ENCODE results near the gene VGF.

The VGF gene

DNA sequence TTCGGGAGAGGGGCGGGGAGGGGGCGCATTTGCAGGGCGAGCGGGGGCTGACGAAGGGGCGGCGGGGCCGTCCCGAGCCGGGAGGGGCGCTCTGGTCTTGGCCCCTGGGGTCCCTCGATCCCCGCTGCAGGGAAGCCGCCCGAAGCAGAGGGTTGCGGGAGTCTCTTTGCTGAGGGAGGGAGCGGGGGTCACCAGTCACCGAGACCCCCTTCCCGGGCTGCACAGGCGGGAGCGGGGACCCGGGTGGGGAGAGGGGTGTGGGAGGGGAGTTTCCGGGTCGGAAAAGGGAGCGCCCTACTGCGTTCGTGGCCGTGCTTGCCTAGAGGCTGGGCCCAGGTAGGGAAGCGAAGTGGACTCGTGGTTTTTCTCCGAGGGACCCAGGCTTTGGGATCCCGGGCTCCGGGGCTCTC is 10.7 kb downstream of the VGF start (continued):
- TF ChIP-seq, protein P1, sequence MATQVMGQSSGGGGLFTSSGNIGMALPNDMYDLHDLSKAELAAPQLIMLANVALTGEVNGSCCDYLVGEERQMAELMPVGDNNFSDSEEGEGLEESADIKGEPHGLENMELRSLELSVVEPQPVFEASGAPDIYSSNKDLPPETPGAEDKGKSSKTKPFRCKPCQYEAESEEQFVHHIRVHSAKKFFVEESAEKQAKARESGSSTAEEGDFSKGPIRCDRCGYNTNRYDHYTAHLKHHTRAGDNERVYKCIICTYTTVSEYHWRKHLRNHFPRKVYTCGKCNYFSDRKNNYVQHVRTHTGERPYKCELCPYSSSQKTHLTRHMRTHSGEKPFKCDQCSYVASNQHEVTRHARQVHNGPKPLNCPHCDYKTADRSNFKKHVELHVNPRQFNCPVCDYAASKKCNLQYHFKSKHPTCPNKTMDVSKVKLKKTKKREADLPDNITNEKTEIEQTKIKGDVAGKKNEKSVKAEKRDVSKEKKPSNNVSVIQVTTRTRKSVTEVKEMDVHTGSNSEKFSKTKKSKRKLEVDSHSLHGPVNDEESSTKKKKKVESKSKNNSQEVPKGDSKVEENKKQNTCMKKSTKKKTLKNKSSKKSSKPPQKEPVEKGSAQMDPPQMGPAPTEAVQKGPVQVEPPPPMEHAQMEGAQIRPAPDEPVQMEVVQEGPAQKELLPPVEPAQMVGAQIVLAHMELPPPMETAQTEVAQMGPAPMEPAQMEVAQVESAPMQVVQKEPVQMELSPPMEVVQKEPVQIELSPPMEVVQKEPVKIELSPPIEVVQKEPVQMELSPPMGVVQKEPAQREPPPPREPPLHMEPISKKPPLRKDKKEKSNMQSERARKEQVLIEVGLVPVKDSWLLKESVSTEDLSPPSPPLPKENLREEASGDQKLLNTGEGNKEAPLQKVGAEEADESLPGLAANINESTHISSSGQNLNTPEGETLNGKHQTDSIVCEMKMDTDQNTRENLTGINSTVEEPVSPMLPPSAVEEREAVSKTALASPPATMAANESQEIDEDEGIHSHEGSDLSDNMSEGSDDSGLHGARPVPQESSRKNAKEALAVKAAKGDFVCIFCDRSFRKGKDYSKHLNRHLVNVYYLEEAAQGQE (tag by site-specific recombination; IDR thresholded peaks at IDR 0.05) = no peak
- no peak for TF ChIP-seq GFI1B (tag by site-specific recombination; IDR thresholded peaks at IDR 0.05)
- TF ChIP-seq, protein P2, sequence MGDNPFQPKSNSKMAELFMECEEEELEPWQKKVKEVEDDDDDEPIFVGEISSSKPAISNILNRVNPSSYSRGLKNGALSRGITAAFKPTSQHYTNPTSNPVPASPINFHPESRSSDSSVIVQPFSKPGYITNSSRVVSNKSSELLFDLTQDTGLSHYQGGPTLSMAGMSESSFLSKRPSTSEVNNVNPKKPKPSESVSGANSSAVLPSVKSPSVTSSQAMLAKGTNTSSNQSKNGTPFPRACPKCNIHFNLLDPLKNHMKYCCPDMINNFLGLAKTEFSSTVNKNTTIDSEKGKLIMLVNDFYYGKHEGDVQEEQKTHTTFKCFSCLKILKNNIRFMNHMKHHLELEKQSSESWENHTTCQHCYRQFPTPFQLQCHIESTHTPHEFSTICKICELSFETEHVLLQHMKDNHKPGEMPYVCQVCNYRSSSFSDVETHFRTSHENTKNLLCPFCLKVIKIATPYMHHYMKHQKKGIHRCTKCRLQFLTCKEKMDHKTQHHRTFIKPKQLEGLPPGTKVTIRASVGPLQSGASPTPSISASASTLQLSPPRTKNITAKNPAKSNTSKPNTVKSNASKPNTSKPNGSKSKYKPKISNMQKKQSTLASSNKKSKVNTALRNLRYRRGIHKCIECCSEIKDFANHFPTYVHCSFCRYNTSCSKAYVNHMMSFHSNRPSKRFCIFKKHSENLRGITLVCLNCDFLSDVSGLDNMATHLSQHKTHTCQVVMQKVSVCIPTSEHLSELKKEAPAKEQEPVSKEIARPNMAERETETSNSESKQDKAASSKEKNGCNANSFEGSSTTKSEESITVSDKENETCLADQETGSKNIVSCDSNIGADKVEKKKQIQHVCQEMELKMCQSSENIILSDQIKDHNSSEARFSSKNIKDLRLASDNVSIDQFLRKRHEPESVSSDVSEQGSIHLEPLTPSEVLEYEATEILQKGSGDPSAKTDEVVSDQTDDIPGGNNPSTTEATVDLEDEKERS (tag by site-specific recombination; IDR thresholded peaks at IDR 0.05) = no peak
- no peak for TF ChIP-seq ZNF785 (tag by site-specific recombination; IDR thresholded peaks at IDR 0.05)
- no peak for TF ChIP-seq ZNF629 (tag by site-specific recombination; IDR thresholded peaks at IDR 0.05)
- TF ChIP-seq, protein P3, sequence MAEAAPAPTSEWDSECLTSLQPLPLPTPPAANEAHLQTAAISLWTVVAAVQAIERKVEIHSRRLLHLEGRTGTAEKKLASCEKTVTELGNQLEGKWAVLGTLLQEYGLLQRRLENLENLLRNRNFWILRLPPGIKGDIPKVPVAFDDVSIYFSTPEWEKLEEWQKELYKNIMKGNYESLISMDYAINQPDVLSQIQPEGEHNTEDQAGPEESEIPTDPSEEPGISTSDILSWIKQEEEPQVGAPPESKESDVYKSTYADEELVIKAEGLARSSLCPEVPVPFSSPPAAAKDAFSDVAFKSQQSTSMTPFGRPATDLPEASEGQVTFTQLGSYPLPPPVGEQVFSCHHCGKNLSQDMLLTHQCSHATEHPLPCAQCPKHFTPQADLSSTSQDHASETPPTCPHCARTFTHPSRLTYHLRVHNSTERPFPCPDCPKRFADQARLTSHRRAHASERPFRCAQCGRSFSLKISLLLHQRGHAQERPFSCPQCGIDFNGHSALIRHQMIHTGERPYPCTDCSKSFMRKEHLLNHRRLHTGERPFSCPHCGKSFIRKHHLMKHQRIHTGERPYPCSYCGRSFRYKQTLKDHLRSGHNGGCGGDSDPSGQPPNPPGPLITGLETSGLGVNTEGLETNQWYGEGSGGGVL (tag by site-specific recombination; IDR thresholded peaks at IDR 0.05) = peak; percentile 75
- TF ChIP-seq ZNF791 (tag by site-specific recombination; IDR thresholded peaks at IDR 0.05) = no peak
- TF ChIP-seq ZFHX2 (tag by site-specific recombination; conservative IDR thresholded peaks at IDR 0.05) = no peak
- no peak for TF ChIP-seq YY2 (tag by site-specific recombination; IDR thresholded peaks at IDR 0.05)
- TF ChIP-seq, protein P4, sequence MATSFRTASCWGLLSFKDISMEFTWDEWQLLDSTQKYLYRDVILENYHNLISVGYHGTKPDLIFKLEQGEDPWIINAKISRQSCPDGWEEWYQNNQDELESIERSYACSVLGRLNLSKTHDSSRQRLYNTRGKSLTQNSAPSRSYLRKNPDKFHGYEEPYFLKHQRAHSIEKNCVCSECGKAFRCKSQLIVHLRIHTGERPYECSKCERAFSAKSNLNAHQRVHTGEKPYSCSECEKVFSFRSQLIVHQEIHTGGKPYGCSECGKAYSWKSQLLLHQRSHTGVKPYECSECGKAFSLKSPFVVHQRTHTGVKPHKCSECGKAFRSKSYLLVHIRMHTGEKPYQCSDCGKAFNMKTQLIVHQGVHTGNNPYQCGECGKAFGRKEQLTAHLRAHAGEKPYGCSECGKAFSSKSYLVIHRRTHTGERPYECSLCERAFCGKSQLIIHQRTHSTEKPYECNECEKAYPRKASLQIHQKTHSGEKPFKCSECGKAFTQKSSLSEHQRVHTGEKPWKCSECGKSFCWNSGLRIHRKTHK (tag by site-specific recombination; IDR thresholded peaks at IDR 0.05) = no peak
- 0 out of 2 replicates have a peak, but pooled peaks have one; percentile 10 for TF ChIP-seq KLF7 (tag by site-specific recombination; IDR thresholded peaks at IDR 0.05; ENCODE audit: borderline replicate concordance)
- no peak for TF ChIP-seq ZNF292 (tag by site-specific recombination; IDR thresholded peaks at IDR 0.05; ENCODE audit: borderline replicate concordance, low read depth)
- TF ChIP-seq, protein P5, sequence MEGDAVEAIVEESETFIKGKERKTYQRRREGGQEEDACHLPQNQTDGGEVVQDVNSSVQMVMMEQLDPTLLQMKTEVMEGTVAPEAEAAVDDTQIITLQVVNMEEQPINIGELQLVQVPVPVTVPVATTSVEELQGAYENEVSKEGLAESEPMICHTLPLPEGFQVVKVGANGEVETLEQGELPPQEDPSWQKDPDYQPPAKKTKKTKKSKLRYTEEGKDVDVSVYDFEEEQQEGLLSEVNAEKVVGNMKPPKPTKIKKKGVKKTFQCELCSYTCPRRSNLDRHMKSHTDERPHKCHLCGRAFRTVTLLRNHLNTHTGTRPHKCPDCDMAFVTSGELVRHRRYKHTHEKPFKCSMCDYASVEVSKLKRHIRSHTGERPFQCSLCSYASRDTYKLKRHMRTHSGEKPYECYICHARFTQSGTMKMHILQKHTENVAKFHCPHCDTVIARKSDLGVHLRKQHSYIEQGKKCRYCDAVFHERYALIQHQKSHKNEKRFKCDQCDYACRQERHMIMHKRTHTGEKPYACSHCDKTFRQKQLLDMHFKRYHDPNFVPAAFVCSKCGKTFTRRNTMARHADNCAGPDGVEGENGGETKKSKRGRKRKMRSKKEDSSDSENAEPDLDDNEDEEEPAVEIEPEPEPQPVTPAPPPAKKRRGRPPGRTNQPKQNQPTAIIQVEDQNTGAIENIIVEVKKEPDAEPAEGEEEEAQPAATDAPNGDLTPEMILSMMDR (tag by site-specific recombination; IDR thresholded peaks at IDR 0.05) = peak; percentile 33; the same call in 1 of the 2 replicates
- no peak for TF ChIP-seq OVOL3 (tag by site-specific recombination; IDR thresholded peaks at IDR 0.05)
- TF ChIP-seq GLIS2 (tag by site-specific recombination; IDR thresholded peaks at IDR 0.05) = peak; percentile 68; the same call in 1 of the 2 replicates
- no peak for TF ChIP-seq ZFP69B (tag by site-specific recombination; IDR thresholded peaks at IDR 0.05)
- no peak for TF ChIP-seq SP3 (tag by site-specific recombination; IDR thresholded peaks at IDR 0.05)
- TF ChIP-seq ZSCAN16 (tag by site-specific recombination; IDR thresholded peaks at IDR 0.05) = no peak
- no peak for TF ChIP-seq YY1 (tag by site-specific recombination; IDR thresholded peaks at IDR 0.05)
- no peak for TF ChIP-seq ZNF792 (tag by site-specific recombination; IDR thresholded peaks at IDR 0.05)
- TF ChIP-seq ZNF621 (tag by site-specific recombination; IDR thresholded peaks at IDR 0.05) = no peak
- no peak for TF ChIP-seq ZNF404 (tag by site-specific recombination; IDR thresholded peaks at IDR 0.05)
- TF ChIP-seq ZNF529 (tag by site-specific recombination; IDR thresholded peaks at IDR 0.05; ENCODE audit: insufficient replicate concordance) = no peak
- no peak for TF ChIP-seq SETDB1 (IDR thresholded peaks at IDR 0.05; ENCODE audit: insufficient read length, low read length)
- no peak for TF ChIP-seq ZNF354C (tag by site-specific recombination; IDR thresholded peaks at IDR 0.05; ENCODE audit: borderline replicate concordance, low read depth)
- no peak for TF ChIP-seq ZNF391 (tag by site-specific recombination; IDR thresholded peaks at IDR 0.05; ENCODE audit: borderline replicate concordance, low read depth)
- TF ChIP-seq ZNF426 (tag by site-specific recombination; IDR thresholded peaks at IDR 0.05) = no peak

All from HEK293 (cell line).